Neural crest cell (in vitro differentiated cells): ENCODE results near the gene GRIN3B. TPM values are rescaled to one million over a fixed set of nuclear protein-coding genes. Genes with fewer than 3 reads are reported as not detected.

Experiments
- DNase-seq: peaks from one replicate; pipeline ENCODE4 v3.0.0; 2021; ENCODE audit warnings: low read depth, mixed read lengths, low spot score
- H3K27ac Mint-ChIP-seq: one replicate; pipeline ENCODE4 v1.8.0; 2021; ENCODE audit warnings: mild to moderate bottlenecking, mixed read lengths; ENCODE audit not compliant: unreplicated experiment
- H3K27me3 Mint-ChIP-seq: 2 replicates; pipeline ENCODE4 v1.8.0; 2021; ENCODE audit warnings: low read depth, mild to moderate bottlenecking, mixed read lengths
- H3K36me3 Mint-ChIP-seq: 2 replicates; pipeline ENCODE4 v1.8.0; 2021; ENCODE audit warnings: low read depth, mild to moderate bottlenecking, mixed read lengths
- H3K4me1 Mint-ChIP-seq: 2 replicates; pipeline ENCODE4 v1.8.0; 2021; ENCODE audit warnings: mixed read lengths
- H3K4me3 Mint-ChIP-seq: one replicate; pipeline ENCODE4 v1.8.0; 2021; ENCODE audit warnings: mild to moderate bottlenecking, mixed read lengths
- H3K9me3 Mint-ChIP-seq: 2 replicates; pipeline ENCODE4 v1.8.0; 2021; ENCODE audit warnings: mixed read lengths
- total RNA-seq: library from RNA; stranded (reverse); gene quantifications from 2 replicates; pipeline ENCODE4 v1.2.1, GENCODE V29; 2021
- TF ChIP-seq, protein P1 (sequence below): fragments of 200-600 bp; sonication (generic); conservative IDR thresholded peaks from 2 replicates; pipeline ENCODE4 v1.5.0; 2021; ENCODE audit warnings: antibody characterized with exemption, mild to moderate bottlenecking

The GRIN3B gene
- total RNA-seq, 1 donor from 2014 or later = 0.12 TPM

DNA sequence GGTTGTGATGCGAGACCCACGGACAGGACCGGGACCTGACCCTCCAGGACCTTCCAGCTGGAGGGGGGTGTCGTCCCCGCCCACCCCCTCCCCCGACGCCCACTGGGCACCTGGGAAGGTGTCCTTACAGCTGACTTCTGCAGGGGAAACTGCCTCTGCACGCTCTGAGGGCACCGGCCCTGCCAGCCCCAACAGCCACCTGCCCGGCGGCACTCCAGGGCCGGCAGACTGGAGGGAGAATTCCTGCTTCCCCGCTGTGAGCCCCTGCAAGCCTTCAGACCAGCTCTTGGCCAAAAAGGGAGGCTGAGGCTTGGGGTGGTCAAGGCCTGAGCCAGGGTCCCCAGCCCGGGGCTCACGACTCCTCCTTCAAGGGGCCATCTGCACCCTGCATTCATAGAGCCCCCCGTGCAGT is 27.4 kb downstream of the GRIN3B start:
- H3K4me1 Mint-ChIP-seq = peaks cover 9% of the 10 kb centered on the region
- H3K9me3 Mint-ChIP-seq = no peaks in the 10 kb centered on the region
- no peak for DNase-seq
- TF ChIP-seq, protein P1, sequence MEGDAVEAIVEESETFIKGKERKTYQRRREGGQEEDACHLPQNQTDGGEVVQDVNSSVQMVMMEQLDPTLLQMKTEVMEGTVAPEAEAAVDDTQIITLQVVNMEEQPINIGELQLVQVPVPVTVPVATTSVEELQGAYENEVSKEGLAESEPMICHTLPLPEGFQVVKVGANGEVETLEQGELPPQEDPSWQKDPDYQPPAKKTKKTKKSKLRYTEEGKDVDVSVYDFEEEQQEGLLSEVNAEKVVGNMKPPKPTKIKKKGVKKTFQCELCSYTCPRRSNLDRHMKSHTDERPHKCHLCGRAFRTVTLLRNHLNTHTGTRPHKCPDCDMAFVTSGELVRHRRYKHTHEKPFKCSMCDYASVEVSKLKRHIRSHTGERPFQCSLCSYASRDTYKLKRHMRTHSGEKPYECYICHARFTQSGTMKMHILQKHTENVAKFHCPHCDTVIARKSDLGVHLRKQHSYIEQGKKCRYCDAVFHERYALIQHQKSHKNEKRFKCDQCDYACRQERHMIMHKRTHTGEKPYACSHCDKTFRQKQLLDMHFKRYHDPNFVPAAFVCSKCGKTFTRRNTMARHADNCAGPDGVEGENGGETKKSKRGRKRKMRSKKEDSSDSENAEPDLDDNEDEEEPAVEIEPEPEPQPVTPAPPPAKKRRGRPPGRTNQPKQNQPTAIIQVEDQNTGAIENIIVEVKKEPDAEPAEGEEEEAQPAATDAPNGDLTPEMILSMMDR = no peak
- H3K36me3 Mint-ChIP-seq = peaks cover 4% of the 10 kb centered on the region
- H3K27ac Mint-ChIP-seq = peak overlapping the region; percentile 35
- H3K4me3 Mint-ChIP-seq = peak overlapping the region; percentile 72
- no peaks in the 10 kb centered on the region for H3K27me3 Mint-ChIP-seq

DNA sequence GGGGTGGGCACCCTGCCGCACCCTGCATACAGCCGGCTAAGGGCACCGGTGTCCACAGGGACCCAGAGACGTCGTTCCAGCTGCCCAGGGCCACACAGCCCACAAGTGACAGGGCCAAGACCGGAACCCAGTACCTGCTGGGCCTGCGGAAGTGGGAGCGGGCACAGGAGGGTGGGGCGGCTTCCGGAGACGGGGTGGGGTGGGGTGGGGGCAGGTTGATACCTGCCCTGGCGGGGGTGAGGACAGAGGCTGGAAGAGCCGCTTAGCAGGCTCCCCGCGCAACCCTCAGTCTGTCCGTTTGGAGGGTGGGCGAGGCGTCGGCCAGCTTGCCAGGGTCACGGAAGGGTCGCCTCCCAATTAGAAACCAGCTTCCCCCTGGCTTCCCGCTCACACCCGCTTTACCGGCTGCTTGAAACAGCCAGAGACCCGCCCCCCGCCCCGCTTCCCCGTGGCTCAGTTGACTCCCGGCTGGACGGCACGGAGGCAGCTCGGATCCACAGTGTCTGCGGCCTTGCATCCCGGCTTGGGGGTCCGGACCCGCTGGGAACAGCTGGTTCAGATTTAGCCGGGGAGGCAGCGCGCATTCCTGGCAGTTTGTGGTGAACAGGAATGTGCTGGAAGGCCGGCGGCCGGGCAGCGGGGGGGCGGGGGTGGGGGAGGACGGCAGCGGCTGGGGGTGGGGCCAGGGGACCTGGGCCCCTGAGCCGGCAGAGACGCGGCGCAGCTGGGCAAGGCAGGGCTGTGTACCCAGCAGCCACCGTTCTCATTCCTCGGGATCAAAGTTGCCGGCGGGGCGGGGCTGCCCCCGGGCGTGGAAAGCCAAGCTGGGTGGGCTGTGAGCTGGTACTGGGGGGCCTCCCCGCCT is 28.1 kb downstream of the GRIN3B start:
- TF ChIP-seq, protein P1 = no peak
- Mint-ChIP-seq H3K36me3 (peaks cover 4% of the 10 kb centered on the region), H3K4me1 (peaks cover 9% of the 10 kb centered on the region), H3K27me3 (no peaks in the 10 kb centered on the region), H3K27ac (peak overlapping the region; percentile 35), H3K4me3 (peak overlapping the region; percentile 72), H3K9me3 (no peaks in the 10 kb centered on the region)
- no peak for DNase-seq

DNA sequence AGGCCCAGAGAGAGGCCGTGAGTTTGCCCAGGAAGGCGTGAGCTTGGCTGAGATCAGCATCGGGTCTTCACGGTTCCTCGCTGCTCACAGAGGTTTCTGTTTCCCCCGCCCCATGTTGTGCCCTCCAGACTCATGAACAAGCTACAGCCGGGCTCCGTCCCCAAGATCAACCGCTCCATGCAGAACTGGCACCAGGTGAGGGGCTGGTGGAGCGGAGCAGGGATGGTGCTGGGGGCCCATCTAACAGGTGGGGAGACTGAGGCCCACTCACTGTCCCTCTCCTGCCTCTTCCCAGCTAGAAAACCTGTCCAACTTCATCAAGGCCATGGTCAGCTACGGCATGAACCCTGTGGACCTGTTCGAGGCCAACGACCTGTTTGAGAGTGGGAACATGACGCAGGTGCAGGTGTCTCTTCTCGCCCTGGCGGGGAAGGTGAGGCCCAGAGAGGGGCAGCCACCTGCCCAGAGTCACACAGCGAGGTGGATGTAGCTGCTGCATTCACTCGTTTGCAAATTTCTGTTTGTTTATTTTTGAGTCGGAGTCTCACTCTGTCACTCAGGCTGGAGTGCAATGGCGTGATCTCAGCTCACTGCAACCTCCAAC is 32.1 kb downstream of the GRIN3B start:
- peaks cover under 1% of the 10 kb centered on the region for H3K4me1 Mint-ChIP-seq
- H3K36me3 Mint-ChIP-seq = peaks cover 4% of the 10 kb centered on the region
- no peaks in the 10 kb centered on the region for H3K9me3 Mint-ChIP-seq
- no peak overlapping the region for H3K27ac Mint-ChIP-seq
- H3K4me3 Mint-ChIP-seq = no peak overlapping the region
- H3K27me3 Mint-ChIP-seq = no peaks in the 10 kb centered on the region
- TF ChIP-seq, protein P1 = no peak
- no peak for DNase-seq

DNA sequence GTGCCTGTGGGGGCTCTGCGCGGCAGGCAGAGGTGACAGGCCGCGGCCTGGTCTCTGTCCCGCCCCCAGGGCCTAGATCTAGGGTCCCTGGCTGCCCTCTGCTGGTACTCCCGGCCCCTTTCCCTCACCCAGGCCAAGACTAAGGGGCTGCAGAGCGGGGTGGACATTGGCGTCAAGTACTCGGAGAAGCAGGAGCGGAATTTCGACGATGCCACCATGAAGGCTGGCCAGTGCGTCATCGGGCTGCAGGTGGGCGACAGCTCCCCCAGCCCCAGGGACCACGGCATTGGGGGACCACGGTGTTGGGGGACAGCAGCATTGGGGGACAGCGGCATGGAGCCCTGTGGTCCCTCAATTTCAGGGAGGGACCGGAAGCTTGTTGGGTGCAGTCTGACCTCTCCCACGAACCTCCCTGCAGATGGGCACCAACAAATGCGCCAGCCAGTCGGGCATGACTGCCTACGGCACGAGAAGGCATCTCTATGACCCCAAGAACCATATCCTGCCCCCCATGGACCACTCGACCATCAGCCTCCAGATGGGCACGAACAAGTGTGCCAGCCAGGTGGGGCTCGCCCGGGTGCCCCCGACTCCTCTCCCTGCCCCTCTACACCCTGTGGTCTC is 35.9 kb downstream of the GRIN3B start:
- no peak overlapping the region for H3K27ac Mint-ChIP-seq
- TF ChIP-seq, protein P1 = no peak
- H3K4me3 Mint-ChIP-seq = no peak overlapping the region
- no peaks in the 10 kb centered on the region for H3K9me3 Mint-ChIP-seq
- DNase-seq = no peak
- peaks cover 7% of the 10 kb centered on the region for H3K36me3 Mint-ChIP-seq
- peaks cover 24% of the 10 kb centered on the region for H3K4me1 Mint-ChIP-seq
- H3K27me3 Mint-ChIP-seq = no peaks in the 10 kb centered on the region

DNA sequence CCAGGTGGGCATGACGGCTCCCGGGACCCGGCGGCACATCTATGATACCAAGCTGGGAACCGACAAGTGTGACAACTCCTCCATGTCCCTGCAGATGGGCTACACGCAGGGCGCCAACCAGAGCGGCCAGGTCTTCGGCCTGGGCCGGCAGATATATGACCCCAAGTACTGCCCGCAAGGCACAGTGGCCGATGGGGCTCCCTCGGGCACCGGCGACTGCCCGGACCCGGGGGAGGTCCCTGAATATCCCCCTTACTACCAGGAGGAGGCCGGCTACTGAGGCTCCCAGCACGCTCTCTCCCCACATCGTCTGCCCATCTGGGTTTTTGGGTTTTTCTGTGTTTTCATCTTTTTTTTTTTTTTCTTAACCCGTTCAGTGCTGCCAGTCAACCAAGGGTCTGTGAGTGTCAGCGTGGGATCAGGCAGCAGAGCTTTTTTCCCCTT is 37.4 kb downstream of the GRIN3B start:
- Mint-ChIP-seq H3K9me3 (no peaks in the 10 kb centered on the region), H3K4me3 (peak overlapping the region; percentile 27), H3K4me1 (peaks cover 27% of the 10 kb centered on the region), H3K27ac (no peak overlapping the region), H3K27me3 (no peaks in the 10 kb centered on the region), H3K36me3 (peaks cover 3% of the 10 kb centered on the region)
- DNase-seq = no peak
- TF ChIP-seq, protein P1 = no peak
